ENCODE results near the gene STAT3.
"Not testable (repeated sequence)": the region's sequence is repeated elsewhere in the genome, so short reads cannot be mapped to it uniquely, and the experiment has no call there.

Gene STAT3

DNA sequence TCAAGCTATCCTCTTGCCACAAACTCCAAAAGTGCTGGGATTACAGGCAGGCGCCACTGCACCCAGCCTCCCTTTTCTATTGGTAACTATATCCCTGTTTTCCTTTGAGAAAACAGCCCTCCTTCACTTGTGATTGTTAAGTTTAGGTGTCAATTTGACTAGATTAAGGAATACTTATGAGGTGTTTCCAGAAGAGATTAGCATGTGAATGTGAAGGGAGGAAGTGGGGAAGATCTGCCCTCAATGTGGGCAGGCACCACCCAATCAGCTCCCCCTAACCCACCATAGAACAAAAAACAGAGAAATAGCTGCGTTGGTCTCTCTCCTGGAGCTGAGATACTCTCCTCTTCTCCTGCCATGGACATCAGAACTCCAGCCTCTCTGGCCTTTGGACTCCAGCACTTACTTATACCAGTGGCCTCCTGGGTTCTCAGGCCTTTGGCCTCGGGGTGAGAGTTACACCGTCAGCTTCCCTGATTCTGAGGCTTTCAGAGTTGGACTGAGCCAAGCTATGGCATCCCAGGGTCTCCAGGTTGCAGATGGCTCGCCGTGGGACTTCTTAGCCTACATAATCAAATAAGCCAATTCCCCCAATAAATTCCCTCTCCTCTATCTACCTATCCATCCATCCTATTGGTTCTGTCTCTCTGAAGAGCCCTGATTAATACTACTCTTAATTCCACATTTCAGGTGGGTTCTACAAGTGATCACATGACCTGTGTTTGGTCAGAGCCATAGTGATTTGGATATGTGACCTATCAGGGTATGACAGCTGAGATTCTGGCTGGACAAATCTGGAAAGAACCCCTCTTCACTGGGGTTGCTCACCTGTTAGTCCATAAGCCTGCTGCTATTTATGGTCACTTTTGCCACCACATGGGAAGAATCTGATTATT lies 12.0 kb upstream of the STAT3 start:
- Histone ChIP-seq H3K9me3 (no peaks in the 10 kb centered on the region), H3K9ac (no peak overlapping the region), H3K4me2 (no peak overlapping the region), H3K4me1 (no peaks in the 10 kb centered on the region), H3K36me3 (no peaks in the 10 kb centered on the region), H3K4me3 (no peak overlapping the region), H3K27ac (no peak overlapping the region), H4K20me1 (no peaks in the 10 kb centered on the region), H3K27me3 (no peaks in the 10 kb centered on the region)
- no peak for TF ChIP-seq Cebpa-rat (IDR thresholded peaks at IDR 0.05)

DNA sequence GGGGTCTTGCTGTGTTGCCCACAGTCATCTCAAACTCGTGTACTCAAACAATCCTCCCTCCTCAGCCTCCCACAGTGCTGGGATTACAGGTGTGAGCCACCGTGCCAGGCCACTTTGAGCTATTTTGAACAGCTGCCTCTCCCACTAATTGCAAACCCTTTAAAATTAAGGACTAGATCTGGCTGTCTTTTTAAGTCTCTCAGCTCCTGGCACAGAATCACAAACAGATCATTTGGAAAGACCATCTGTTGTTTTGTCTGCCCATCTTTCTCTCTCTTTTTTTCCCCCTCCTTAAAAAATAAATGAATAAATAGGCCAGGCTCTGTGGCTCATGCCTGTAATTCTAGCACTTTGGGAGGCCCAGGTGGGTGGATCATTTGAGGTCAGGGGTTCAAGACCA lies 10.9 kb upstream of the STAT3 start:
- no peaks in the 10 kb centered on the region for H3K27me3 ChIP-seq
- no peak overlapping the region for H3K9ac ChIP-seq
- no peak overlapping the region for H3K4me3 ChIP-seq
- no peaks in the 10 kb centered on the region for H3K36me3 ChIP-seq
- H3K4me2 ChIP-seq: no peak overlapping the region
- H4K20me1 ChIP-seq: no peaks in the 10 kb centered on the region
- no peaks in the 10 kb centered on the region for H3K4me1 ChIP-seq
- TF ChIP-seq Cebpa-rat (IDR thresholded peaks at IDR 0.05): no peak
- H3K9me3 ChIP-seq: no peaks in the 10 kb centered on the region
- H3K27ac ChIP-seq: no peak overlapping the region

DNA sequence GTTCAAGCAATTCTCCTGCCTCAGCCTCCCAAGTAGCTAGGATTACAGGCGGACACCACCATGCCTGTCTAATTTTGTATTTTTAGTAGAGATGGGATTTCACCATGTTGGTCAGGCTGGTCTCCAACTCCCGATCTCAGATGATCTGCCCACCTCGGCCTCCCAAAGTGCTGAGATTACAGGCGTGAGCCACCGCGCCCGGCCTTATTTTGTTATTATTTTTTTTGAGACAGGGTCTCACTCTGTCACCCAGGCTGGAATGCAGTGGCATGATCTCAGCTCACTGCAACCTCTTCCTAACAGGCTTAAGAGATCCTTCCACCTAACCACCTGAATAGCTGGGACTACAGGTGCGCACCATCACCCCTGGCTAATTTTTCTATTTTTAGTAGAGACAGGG lies 7.4 kb upstream of the STAT3 start:
- not testable (repeated sequence) for H3K27ac ChIP-seq, H3K4me3 ChIP-seq, H3K4me1 ChIP-seq, H3K4me2 ChIP-seq, H3K27me3 ChIP-seq, H3K9me3 ChIP-seq, H4K20me1 ChIP-seq, H3K9ac ChIP-seq, H3K36me3 ChIP-seq

DNA sequence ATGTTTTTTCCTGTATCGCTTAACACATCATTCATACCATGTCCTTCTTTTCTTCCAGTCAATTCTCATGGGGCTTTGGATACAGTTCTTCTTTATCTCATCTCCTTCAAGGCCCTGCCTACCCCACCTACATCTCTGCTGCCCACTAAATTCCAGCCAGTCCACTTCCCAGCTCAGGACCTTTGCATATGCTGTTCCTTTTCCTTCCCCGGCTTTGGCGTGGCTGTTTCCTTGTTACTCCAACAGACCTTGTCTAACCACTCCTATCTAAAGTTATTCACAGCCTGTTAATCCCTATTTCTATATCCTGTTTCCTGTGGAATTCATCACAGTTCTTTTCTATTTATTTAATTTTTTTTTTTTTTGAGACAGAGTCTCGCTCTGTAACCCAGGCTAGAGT lies 6.6 kb upstream of the STAT3 start:
- TF ChIP-seq Cebpa-rat (IDR thresholded peaks at IDR 0.05): no peak

DNA sequence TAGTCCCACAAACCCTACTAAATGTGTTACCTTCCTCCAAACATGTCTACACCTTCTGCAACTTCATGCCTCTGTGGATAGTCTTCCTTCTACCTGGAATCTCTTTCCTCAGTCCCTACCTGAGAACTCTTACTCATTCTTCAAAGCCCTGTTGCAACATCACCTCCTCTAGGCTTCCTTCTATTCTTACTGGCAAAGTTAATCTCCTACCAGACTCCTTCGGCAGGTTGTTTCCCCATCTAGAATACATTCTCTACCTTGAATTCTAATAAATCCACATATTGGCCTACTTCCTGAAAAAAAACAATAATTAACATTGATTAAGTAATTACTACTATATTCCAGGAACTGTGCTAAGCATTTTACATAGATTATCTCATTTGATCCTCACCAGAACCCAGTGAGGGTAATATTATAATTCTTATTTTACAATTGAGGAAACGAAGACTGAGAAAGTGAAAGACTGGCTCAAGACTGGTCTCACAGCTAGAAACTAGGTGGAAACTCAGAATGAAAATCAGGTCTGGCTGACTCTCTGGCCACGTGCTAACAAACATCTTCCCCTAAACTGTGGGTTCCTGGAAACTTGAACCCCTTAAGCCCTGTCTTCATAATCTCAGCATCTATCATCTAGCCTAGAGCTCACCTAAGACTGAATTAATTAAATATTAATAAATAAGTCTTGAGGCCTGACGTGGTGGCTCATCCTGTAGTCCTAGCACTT lies 4.6 kb upstream of the STAT3 start:
- no peak for TF ChIP-seq Cebpa-rat (IDR thresholded peaks at IDR 0.05)
- H3K4me1 ChIP-seq: peaks cover 8% of the 10 kb centered on the region

More for the DNA sequence above, 6.6 kb upstream of the STAT3 start:
- no peaks in the 10 kb centered on the region for H3K27me3 ChIP-seq
- no peaks in the 10 kb centered on the region for H3K4me1 ChIP-seq
- H3K27ac ChIP-seq: no peak overlapping the region
- H3K9ac ChIP-seq: no peak overlapping the region
- no peak overlapping the region for H3K4me2 ChIP-seq
- no peak overlapping the region for H3K4me3 ChIP-seq
- no peaks in the 10 kb centered on the region for H3K9me3 ChIP-seq
- no peaks in the 10 kb centered on the region for H4K20me1 ChIP-seq
- no peaks in the 10 kb centered on the region for H3K36me3 ChIP-seq

DNA sequence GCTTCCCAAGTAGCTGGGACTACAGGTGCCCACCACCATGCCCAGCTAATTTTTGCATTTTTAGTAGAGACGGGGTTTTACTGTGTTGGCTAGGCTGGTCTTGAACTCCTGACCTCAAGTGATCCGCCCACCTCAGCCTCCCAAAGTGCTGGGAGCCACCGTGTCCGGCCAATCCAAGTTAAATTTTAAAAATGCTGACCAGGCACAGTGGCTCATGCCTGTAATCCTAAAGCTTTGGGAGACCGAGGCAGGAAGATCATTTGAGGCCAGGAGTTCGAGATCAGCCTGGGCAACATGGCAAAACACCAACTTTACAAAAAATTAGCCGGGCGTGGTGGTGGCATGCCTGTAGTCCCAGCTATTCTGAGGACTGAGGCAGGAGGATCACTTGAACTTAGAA lies 3.2 kb upstream of the STAT3 start:
- Histone ChIP-seq H3K4me1 (peaks cover 18% of the 10 kb centered on the region), H3K27me3 (peaks cover 14% of the 10 kb centered on the region; the same call in 1 of the 2 replicates), H4K20me1 (peaks cover 15% of the 10 kb centered on the region)
- H3K36me3 ChIP-seq, H3K9me3 ChIP-seq, H3K4me2 ChIP-seq, H3K9ac ChIP-seq, H3K27ac ChIP-seq, H3K4me3 ChIP-seq: not testable (repeated sequence)

More for the DNA sequence above, 4.6 kb upstream of the STAT3 start:
- Histone ChIP-seq H3K9ac (no peak overlapping the region), H3K4me2 (no peak overlapping the region), H4K20me1 (peaks cover 1% of the 10 kb centered on the region), H3K9me3 (no peaks in the 10 kb centered on the region), H3K27ac (no peak overlapping the region), H3K27me3 (no peaks in the 10 kb centered on the region; the same call in 1 of the 2 replicates), H3K36me3 (no peaks in the 10 kb centered on the region), H3K4me3 (no peak overlapping the region)

DNA sequence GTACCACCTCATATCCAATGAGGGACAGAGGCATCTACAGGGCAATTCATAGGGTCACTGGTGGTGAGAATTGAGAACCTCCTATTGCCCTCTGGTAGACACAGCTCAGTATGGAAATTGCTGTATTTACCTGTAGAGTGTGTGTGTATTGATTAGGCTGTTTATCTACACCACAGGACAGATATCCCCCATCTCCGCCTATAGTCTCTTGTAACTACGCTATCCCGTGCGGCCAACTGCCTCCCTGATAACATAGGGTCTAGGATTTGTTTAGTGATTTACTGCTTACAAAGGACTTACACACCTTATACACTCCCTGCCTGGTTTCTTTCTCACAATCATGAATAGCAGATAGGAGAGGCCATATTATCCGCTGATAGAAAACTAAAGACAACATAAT lies 1.7 kb upstream of the STAT3 start:
- no peaks in the 10 kb centered on the region for H3K36me3 ChIP-seq
- no peak for TF ChIP-seq Cebpa-rat (IDR thresholded peaks at IDR 0.05)
- H3K9me3 ChIP-seq: no peaks in the 10 kb centered on the region
- H3K27ac ChIP-seq: no peak overlapping the region
- peaks cover 23% of the 10 kb centered on the region for H3K4me1 ChIP-seq
- H3K4me3 ChIP-seq: no peak overlapping the region
- peaks cover 31% of the 10 kb centered on the region for H4K20me1 ChIP-seq
- H3K27me3 ChIP-seq: peaks cover 15% of the 10 kb centered on the region; the same call in 1 of the 2 replicates
- H3K4me2 ChIP-seq: no peak overlapping the region
- H3K9ac ChIP-seq: no peak overlapping the region

DNA sequence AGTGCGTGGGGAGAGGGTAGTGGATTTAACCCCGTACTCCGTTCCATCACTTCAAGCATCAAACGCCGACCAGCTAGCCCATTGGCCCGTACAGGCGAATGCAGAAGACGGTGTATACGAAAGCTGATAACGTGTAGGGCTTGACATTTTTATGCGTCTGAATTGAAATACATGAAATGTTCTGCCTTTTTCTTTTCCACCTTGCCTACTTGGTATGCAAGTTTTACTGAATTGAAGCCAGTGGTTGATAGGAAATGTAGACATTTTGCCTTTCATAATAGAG lies 834 bp upstream of the STAT3 start:
- peaks cover 23% of the 10 kb centered on the region for H3K4me1 ChIP-seq
- peak overlapping the region; percentile 84 for H3K4me3 ChIP-seq
- TF ChIP-seq Cebpa-rat (IDR thresholded peaks at IDR 0.05): no peak
- peak overlapping the region; percentile 83 for H3K4me2 ChIP-seq
- no peaks in the 10 kb centered on the region for H3K9me3 ChIP-seq
- H3K9ac ChIP-seq: peak overlapping the region; percentile 53; the same call in 1 of the 2 replicates
- peak overlapping the region; percentile 54 for H3K27ac ChIP-seq
- peaks cover 15% of the 10 kb centered on the region; the same call in 1 of the 2 replicates for H3K27me3 ChIP-seq
- no peaks in the 10 kb centered on the region for H3K36me3 ChIP-seq
- H4K20me1 ChIP-seq: peaks cover 37% of the 10 kb centered on the region

DNA sequence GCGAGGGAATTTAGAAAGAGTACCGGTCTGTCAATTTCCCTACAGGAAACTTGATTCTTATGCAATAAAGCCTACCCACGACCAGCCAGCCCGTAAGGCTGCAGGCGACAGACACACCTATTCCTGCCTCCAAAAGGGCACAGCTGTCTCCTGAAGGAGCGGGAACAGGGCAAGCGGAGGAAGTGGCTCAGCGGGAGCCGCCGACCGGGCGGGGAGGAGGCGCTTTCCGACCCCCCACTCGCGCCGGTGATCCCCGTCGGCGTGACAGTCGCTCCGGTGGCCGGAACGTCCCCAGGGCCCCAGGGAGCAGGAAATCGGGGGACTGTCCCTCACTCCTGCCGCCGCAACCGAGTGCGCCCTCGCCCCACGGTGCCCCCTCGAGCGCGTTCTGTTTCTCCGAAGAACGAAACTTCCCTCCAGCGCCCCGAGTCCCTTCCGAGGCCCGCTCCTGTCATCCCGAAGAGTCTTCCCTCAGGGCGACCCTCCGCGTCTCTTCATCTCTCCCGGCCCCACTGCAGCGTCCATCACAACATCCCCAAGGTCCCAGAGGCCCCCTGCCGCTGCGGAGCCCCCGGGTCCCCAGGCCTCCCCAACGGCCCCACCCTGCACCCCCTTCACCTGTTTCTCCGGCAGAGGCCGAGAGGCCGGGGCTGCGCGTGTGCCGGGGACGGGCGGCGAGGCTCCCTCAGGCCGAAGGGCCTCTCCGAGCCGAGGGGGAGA lies 421 bp downstream of the STAT3 start:
- no peaks in the 10 kb centered on the region for H3K9me3 ChIP-seq
- H4K20me1 ChIP-seq: peaks cover 48% of the 10 kb centered on the region
- peak overlapping the region; percentile 94 for H3K4me2 ChIP-seq
- TF ChIP-seq Cebpa-rat (IDR thresholded peaks at IDR 0.05): no peak
- H3K4me1 ChIP-seq: peaks cover 23% of the 10 kb centered on the region
- H3K27ac ChIP-seq: peak overlapping the region; percentile 70
- H3K36me3 ChIP-seq: no peaks in the 10 kb centered on the region
- H3K9ac ChIP-seq: peak overlapping the region; percentile 78
- H3K4me3 ChIP-seq: peak overlapping the region; percentile 84
- peaks cover 15% of the 10 kb centered on the region; the same call in 1 of the 2 replicates for H3K27me3 ChIP-seq

Measured in BLaER1 (cell line).